Activated CD8-positive, alpha-beta T cell treated with anti-CD3 and anti-CD28 coated beads for 36 hours (primary cell): ENCODE measurements around the gene MOSPD2. TPM values are rescaled to one million over a fixed set of nuclear protein-coding genes. Genes with fewer than 3 reads are reported as not detected.
A peak's percentile ranks its signal among the peaks of the same experiment; 100 is the strongest.

ENCODE experiments used
- ATAC-seq: fragments of 200-7000 bp; cut with Tn5 transposase; one replicate; pipeline ENCODE4 v1.10.0; 2021; ENCODE audit warnings: mild to moderate bottlenecking, moderate library complexity
- CTCF ChIA-PET: fragments of 350-600 bp; sonication (Branson Sonifier 250); formaldehyde crosslinking; loops from one replicate; lab custom pipeline; 2021; ENCODE audit warnings: antibody characterized with exemption; lab: Charles Lee
- POLR2A ChIA-PET: fragments of 350-600 bp; sonication (Branson Sonifier 250); formaldehyde crosslinking; loops from one replicate; lab custom pipeline; 2021; ENCODE audit warnings: antibody characterized with exemption; lab: Charles Lee
- DNase-seq: peaks from one replicate; pipeline ENCODE4 v3.0.0-alpha.2; 2020
- H3K27ac Mint-ChIP-seq: one replicate; pipeline ENCODE4 v1.8.0; 2021; ENCODE audit warnings: mild to moderate bottlenecking, mixed read lengths
- H3K27me3 Mint-ChIP-seq: one replicate; pipeline ENCODE4 v1.8.0; 2021; ENCODE audit warnings: mixed read lengths
- H3K36me3 Mint-ChIP-seq: one replicate; pipeline ENCODE4 v1.8.0; 2021; ENCODE audit warnings: low read depth, mixed read lengths
- H3K4me1 Mint-ChIP-seq: one replicate; pipeline ENCODE4 v1.8.0; 2021; ENCODE audit warnings: low read depth, mixed read lengths
- H3K4me3 Mint-ChIP-seq: one replicate; pipeline ENCODE4 v1.8.0; 2021; ENCODE audit warnings: mild to moderate bottlenecking, moderate library complexity, mixed read lengths
- H3K9me3 Mint-ChIP-seq: one replicate; pipeline ENCODE4 v1.8.0; 2021; ENCODE audit warnings: mixed read lengths
- intact Hi-C: fragments of 100-400 bp; cut with micrococcal nuclease; formaldehyde crosslinking; loops from one replicate; pipeline ENCODE4 v1.10.0; 2022
- total RNA-seq, 2 experiments: library from RNA; stranded (reverse); gene quantifications; one replicate each; pipeline ENCODE4 v1.2.3, GENCODE V29; 2021
- TF ChIP-seq, protein P1 (sequence below): fragments of 200-600 bp; IDR thresholded peaks from one replicate; pipeline ENCODE4 v1.8.0; 2022; ENCODE audit warnings: antibody characterized with exemption, mild to moderate bottlenecking

Gene MOSPD2
- total RNA-seq, 2 experiments from 2014 or later = 11.0 to 11.6 TPM

DNA sequence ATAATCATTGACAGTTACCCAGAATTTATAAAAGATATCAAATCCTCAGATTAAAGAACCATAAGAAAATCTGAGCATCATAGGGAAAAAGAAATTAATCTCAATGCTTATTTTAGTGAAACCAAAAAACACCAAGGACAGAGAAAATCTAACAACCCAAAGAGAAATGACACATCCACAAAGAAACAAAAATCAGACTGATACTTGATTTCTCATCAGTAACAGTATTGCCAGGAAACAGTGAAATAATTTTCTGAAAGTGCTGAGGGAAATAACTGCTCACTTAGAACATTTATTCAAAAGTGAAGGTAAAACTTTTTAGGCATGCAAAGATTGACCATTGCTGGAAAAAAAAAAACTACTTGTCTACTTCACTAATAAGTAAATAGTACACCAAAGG, 10.6 kb downstream of the MOSPD2 start:
- ChIA-PET POLR2A (no interaction called here), CTCF (no interaction called here)
- no peaks in the 10 kb centered on the region for H3K9me3 Mint-ChIP-seq
- TF ChIP-seq, protein P1, sequence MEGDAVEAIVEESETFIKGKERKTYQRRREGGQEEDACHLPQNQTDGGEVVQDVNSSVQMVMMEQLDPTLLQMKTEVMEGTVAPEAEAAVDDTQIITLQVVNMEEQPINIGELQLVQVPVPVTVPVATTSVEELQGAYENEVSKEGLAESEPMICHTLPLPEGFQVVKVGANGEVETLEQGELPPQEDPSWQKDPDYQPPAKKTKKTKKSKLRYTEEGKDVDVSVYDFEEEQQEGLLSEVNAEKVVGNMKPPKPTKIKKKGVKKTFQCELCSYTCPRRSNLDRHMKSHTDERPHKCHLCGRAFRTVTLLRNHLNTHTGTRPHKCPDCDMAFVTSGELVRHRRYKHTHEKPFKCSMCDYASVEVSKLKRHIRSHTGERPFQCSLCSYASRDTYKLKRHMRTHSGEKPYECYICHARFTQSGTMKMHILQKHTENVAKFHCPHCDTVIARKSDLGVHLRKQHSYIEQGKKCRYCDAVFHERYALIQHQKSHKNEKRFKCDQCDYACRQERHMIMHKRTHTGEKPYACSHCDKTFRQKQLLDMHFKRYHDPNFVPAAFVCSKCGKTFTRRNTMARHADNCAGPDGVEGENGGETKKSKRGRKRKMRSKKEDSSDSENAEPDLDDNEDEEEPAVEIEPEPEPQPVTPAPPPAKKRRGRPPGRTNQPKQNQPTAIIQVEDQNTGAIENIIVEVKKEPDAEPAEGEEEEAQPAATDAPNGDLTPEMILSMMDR = no peak
- peaks cover 6% of the 10 kb centered on the region for H3K36me3 Mint-ChIP-seq
- H3K4me1 Mint-ChIP-seq = peaks cover 32% of the 10 kb centered on the region
- no peak for DNase-seq
- no peak overlapping the region for H3K4me3 Mint-ChIP-seq
- intact Hi-C loops = no loop called here
- peak overlapping the region; percentile 82 for H3K27ac Mint-ChIP-seq
- H3K27me3 Mint-ChIP-seq = no peaks in the 10 kb centered on the region
- no peak for ATAC-seq

DNA sequence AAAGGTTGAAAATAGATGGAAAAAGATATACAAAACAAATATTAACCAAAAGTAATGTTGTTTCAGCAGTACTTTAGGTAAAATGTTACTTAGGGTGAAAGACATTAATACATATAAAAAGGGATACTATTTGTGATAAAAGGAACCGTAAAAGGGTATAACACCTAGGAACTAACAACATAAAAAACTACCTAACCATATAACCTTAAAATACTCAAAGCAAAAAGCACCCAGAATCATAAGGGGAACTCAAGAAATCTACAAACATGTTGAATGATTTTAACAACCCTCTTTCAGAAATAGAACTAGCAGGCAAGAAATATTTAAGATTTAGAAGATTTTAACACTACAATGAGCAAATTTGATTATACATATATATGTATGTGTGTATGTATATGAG, 11.5 kb downstream of the MOSPD2 start:
- intact Hi-C loops = no loop called here
- no peak overlapping the region for H3K27ac Mint-ChIP-seq
- ATAC-seq (no peak), DNase-seq (no peak)
- H3K4me3 Mint-ChIP-seq = no peak overlapping the region
- H3K27me3 Mint-ChIP-seq = no peaks in the 10 kb centered on the region
- peaks cover 6% of the 10 kb centered on the region for H3K36me3 Mint-ChIP-seq
- ChIA-PET POLR2A (no interaction called here), CTCF (no interaction called here)
- TF ChIP-seq, protein P1 = no peak
- H3K4me1 Mint-ChIP-seq = peaks cover 27% of the 10 kb centered on the region
- no peaks in the 10 kb centered on the region for H3K9me3 Mint-ChIP-seq

DNA sequence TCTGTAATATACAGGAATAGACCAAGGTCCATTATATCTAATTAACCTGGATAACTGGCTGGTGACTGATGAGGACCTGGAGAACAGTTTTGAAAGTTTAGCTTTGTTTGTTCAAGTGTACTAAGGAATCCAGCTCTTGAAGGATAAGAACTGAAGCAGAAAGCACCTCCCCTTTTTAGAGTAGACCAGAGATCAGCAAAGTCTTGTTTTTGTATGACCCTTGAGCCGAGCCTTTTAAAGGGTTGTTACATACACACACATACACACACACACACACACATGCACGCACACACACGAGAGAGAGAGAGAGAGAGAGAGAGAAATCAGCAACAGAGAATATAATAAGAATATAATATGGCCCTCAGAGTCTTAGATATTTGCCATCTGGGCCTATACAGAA, 13.0 kb downstream of the MOSPD2 start:
- Mint-ChIP-seq H3K27ac (no peak overlapping the region), H3K4me1 (peaks cover 25% of the 10 kb centered on the region), H3K4me3 (no peak overlapping the region), H3K9me3 (no peaks in the 10 kb centered on the region), H3K36me3 (peaks cover 6% of the 10 kb centered on the region), H3K27me3 (no peaks in the 10 kb centered on the region)
- ChIA-PET CTCF (no interaction called here), POLR2A (no interaction called here)
- intact Hi-C loops = no loop called here
- ATAC-seq (no peak), DNase-seq (no peak)
- TF ChIP-seq, protein P1 = no peak

DNA sequence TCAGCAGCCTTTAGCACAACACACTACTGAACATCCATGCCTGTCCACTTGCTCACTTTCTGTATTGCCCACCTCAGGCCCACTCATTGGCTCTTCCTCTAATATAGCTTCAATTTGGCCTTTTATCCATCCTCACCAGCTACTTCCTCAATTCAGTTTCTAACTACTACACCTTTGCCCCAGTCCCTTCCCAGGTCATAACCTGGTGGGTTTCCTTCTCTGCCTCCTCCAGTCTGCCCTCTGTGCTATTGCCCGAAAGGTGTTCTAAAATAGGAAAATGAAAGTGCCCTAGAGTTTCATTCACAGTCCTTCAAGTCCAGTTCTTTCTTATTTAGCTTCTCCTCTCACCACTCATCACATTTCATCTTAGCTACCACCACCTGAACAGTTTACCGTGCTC, 23.1 kb downstream of the MOSPD2 start:
- peak overlapping the region; percentile 60 for H3K27ac Mint-ChIP-seq

DNA sequence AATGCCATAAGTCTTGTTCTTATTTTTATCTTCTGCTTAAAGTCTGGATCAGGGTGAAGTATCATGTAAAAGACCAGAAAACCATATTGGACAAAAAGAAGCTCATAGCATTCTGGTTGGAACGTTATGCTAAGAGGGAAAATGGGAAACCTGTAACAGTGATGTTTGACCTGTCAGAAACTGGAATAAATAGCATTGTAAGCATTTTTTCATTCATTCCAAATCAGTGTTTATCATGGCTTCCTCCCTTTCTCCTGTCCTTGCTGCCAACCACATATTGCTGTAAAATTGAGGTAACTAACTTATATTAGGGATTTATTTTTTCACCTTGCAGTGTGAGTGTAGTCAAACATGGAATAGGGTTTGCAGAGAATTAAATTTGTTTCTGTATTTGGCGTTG, 23.8 kb downstream of the MOSPD2 start:
- Mint-ChIP-seq H3K4me3 (no peak overlapping the region), H3K9me3 (no peaks in the 10 kb centered on the region), H3K27ac (no peak overlapping the region), H3K27me3 (no peaks in the 10 kb centered on the region), H3K4me1 (peaks cover 10% of the 10 kb centered on the region), H3K36me3 (peaks cover 22% of the 10 kb centered on the region)
- intact Hi-C loops = no loop called here
- ATAC-seq (no peak), DNase-seq (no peak)
- TF ChIP-seq, protein P1 = no peak
- ChIA-PET POLR2A (no interaction called here), CTCF (no interaction called here)

More for the DNA sequence above, 23.1 kb downstream of the MOSPD2 start:
- no peak for ATAC-seq
- ChIA-PET CTCF (no interaction called here), POLR2A (no interaction called here)
- intact Hi-C loops = no loop called here
- TF ChIP-seq, protein P1 = no peak
- DNase-seq = no peak
- no peaks in the 10 kb centered on the region for H3K27me3 Mint-ChIP-seq
- H3K36me3 Mint-ChIP-seq = peaks cover 22% of the 10 kb centered on the region
- no peak overlapping the region for H3K4me3 Mint-ChIP-seq
- H3K4me1 Mint-ChIP-seq = peaks cover 10% of the 10 kb centered on the region
- H3K9me3 Mint-ChIP-seq = no peaks in the 10 kb centered on the region
